HEK293T (cell line): ENCODE data around the gene CHL1.

Source experiments
- ELF4 ChIP-seq: fragments of 450-650 bp; IDR thresholded peaks from 2 replicates; pipeline ENCODE4 v1.6.1; 2017; ENCODE audit warnings: antibody characterized with exemption
- NFRKB ChIP-seq: fragments of 450-650 bp; IDR thresholded peaks from 2 replicates; pipeline ENCODE4 v1.6.1; 2016; ENCODE audit warnings: mild to moderate bottlenecking, moderate library complexity

GRCh38 chr3:352599-352998, 156.0 kb downstream of the CHL1 start:
- TF ChIP-seq NFRKB (no peak), ELF4 (no peak)
